Measurements from ENCODE around the gene GPD1L.

GPD1L gene

DNA sequence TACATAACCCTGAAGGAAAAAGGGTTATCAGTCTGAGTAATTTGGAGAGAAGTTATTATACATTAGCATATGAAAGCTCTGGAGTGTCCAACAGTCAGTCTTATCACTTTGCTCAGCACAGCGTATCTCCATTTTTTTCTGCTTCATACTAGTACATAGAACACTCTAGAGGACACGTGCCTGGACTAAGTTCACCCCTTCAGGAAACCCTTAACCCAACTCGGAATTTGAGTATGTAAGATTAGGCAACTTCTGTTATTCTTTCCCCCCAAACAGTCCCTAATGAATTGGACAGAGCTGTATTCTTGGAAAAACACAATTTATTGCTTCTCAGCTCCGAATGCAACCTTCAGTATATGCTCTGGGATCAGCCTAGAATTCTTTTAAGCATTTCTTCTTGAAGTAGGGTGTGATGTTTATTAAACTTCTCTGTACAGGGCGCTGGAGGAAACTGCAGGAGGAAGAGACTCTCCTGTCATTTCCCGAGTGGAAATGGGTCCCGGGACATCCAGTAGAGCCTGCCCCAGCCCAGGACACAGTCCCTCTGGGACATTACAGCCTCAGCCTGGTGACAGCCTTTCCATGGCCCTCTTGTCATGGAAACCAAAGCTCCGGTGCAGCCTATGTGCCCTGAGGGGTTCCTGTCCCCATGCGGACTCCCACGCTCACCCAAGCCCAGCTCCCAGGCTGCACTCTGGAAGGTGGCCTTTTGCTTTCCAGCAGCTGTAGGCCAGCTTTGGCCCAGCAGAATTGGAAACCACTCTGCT is 94.8 kb downstream of the GPD1L start:
- Histone ChIP-seq H2AFZ (no peak overlapping the region), H3K27me3 (ENCODE audit: control insufficient read depth, insufficient read depth, low read length) (no peaks in the 10 kb centered on the region), H3K36me3 (ENCODE audit: control insufficient read depth, insufficient read depth, low read length) (no peaks in the 10 kb centered on the region), H3K4me2 (ENCODE audit: low read length) (no peak overlapping the region), H3K27ac (peak overlapping the region; percentile 59), H3K4me1 (peaks cover 7% of the 10 kb centered on the region), H3K4me3 (ENCODE audit: low read depth, low read length) (no peak overlapping the region), H3K79me2 (no peaks in the 10 kb centered on the region), H3K9ac (no peak overlapping the region), H3K9me3 (ENCODE audit: control insufficient read depth, low read length) (no peaks in the 10 kb centered on the region)
- TF ChIP-seq, protein P1, sequence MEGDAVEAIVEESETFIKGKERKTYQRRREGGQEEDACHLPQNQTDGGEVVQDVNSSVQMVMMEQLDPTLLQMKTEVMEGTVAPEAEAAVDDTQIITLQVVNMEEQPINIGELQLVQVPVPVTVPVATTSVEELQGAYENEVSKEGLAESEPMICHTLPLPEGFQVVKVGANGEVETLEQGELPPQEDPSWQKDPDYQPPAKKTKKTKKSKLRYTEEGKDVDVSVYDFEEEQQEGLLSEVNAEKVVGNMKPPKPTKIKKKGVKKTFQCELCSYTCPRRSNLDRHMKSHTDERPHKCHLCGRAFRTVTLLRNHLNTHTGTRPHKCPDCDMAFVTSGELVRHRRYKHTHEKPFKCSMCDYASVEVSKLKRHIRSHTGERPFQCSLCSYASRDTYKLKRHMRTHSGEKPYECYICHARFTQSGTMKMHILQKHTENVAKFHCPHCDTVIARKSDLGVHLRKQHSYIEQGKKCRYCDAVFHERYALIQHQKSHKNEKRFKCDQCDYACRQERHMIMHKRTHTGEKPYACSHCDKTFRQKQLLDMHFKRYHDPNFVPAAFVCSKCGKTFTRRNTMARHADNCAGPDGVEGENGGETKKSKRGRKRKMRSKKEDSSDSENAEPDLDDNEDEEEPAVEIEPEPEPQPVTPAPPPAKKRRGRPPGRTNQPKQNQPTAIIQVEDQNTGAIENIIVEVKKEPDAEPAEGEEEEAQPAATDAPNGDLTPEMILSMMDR (IDR thresholded peaks at IDR 0.05), result no peak

DNA sequence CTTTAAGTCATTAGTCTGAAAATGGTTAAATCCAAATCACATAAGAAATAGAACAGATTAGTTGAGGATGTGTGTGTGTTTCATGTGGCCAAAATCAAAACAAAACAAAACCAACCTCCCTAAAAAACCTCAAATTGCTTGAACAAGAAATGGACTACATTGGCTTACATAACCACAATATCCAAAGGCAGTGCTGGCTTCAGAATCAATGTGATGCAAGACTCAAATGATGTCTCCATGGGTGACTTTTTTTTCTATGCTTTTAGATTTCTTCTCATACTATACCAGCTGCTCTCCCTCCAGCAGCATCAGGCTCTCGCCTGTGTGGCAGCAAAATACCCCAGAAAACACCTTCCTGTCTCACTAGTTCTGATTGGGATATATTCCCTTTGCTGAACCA is 96.1 kb downstream of the GPD1L start:
- TF ChIP-seq, protein P1 (IDR thresholded peaks at IDR 0.05), result no peak
- no peaks in the 10 kb centered on the region for H3K79me2 ChIP-seq
- no peak overlapping the region for H3K4me2 ChIP-seq (ENCODE audit: low read length)
- no peaks in the 10 kb centered on the region for H3K36me3 ChIP-seq (ENCODE audit: control insufficient read depth, insufficient read depth, low read length)
- no peaks in the 10 kb centered on the region for H3K9me3 ChIP-seq (ENCODE audit: control insufficient read depth, low read length)
- H3K9ac ChIP-seq, result no peak overlapping the region
- H3K27me3 ChIP-seq (ENCODE audit: control insufficient read depth, insufficient read depth, low read length), result no peaks in the 10 kb centered on the region
- H3K4me3 ChIP-seq (ENCODE audit: low read depth, low read length), result no peak overlapping the region
- H2AFZ ChIP-seq, result no peak overlapping the region
- H3K4me1 ChIP-seq, result no peaks in the 10 kb centered on the region
- peak overlapping the region; percentile 59 for H3K27ac ChIP-seq

DNA sequence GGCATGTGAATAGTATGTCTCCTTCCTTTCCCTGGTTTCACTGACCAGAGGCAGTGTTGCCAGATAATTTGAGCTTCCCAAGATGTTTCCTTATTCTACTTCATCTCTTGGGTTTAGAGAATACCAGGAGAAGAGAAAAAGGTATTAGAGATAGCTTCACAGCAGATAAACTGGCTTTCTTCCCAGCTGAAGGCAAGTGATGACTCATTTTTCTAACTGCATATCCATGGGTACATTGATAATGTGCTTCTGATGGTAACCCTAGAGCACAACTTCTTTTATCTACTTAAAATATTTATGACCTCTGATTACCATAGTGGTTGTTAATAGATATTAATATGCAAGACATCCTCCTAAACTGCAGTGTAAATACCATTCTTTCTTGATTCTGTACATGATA is 97.4 kb downstream of the GPD1L start:
- no peaks in the 10 kb centered on the region for H3K9me3 ChIP-seq (ENCODE audit: control insufficient read depth, low read length)
- TF ChIP-seq, protein P1 (IDR thresholded peaks at IDR 0.05), result no peak
- H3K27ac ChIP-seq, result no peak overlapping the region
- no peaks in the 10 kb centered on the region for H3K36me3 ChIP-seq (ENCODE audit: control insufficient read depth, insufficient read depth, low read length)
- no peak overlapping the region for H3K9ac ChIP-seq
- no peak overlapping the region for H2AFZ ChIP-seq
- no peak overlapping the region for H3K4me2 ChIP-seq (ENCODE audit: low read length)
- no peaks in the 10 kb centered on the region for H3K79me2 ChIP-seq
- no peak overlapping the region for H3K4me3 ChIP-seq (ENCODE audit: low read depth, low read length)
- H3K27me3 ChIP-seq (ENCODE audit: control insufficient read depth, insufficient read depth, low read length), result no peaks in the 10 kb centered on the region
- no peaks in the 10 kb centered on the region for H3K4me1 ChIP-seq

DNA sequence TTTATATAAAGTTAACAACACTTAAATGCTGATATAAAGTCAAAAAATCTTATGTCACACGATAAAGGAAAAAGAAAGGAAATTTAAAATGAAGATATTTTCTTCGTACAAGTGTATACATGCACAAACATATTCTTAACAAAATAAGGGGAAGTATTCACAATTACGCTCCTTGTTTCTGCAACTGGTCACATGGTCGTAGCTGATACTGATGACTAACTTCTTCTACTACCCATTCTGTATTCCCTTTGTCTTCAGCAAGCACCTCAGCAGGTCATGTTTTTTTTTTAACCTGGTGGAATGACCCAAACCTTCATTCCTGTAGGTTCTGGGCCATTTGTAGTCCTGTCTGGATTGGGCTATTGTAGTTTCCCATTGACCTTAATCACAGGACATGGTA is 102.0 kb downstream of the GPD1L start:
- Histone ChIP-seq H3K4me3 (ENCODE audit: low read depth, low read length) (no peak overlapping the region), H3K9ac (no peak overlapping the region), H3K9me3 (ENCODE audit: control insufficient read depth, low read length) (no peaks in the 10 kb centered on the region), H3K4me2 (ENCODE audit: low read length) (no peak overlapping the region), H3K27me3 (ENCODE audit: control insufficient read depth, insufficient read depth, low read length) (no peaks in the 10 kb centered on the region), H3K79me2 (no peaks in the 10 kb centered on the region), H2AFZ (no peak overlapping the region), H3K27ac (no peak overlapping the region), H3K4me1 (no peaks in the 10 kb centered on the region), H3K36me3 (ENCODE audit: control insufficient read depth, insufficient read depth, low read length) (no peaks in the 10 kb centered on the region)
- TF ChIP-seq, protein P1 (IDR thresholded peaks at IDR 0.05), result no peak

DNA sequence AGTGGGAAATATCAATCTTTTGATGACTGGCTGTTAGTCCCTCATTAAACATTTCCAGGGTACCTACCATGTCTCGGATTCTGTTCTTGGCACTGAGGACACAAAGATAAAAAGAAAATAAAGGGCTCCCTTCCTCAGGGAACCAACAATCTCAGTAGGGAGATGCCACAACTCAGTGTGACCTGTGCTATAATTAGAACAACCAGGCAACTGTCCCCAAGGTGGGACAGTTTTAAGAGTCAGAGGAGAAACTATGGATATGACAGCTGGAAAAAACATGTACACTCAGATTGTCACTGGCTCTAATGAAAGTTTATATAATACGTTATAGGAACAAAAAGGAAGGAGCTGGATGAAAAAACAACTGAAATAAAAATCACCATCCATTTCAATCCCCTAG is 108.8 kb downstream of the GPD1L start:
- TF ChIP-seq, protein P1 (IDR thresholded peaks at IDR 0.05), result no peak
- H3K9me3 ChIP-seq (ENCODE audit: control insufficient read depth, low read length), result no peaks in the 10 kb centered on the region
- H3K36me3 ChIP-seq (ENCODE audit: control insufficient read depth, insufficient read depth, low read length), result no peaks in the 10 kb centered on the region
- no peak overlapping the region for H3K4me3 ChIP-seq (ENCODE audit: low read depth, low read length)
- no peak overlapping the region for H3K27ac ChIP-seq
- H2AFZ ChIP-seq, result no peak overlapping the region
- no peaks in the 10 kb centered on the region for H3K4me1 ChIP-seq
- H3K4me2 ChIP-seq (ENCODE audit: low read length), result no peak overlapping the region
- H3K9ac ChIP-seq, result no peak overlapping the region
- no peaks in the 10 kb centered on the region for H3K27me3 ChIP-seq (ENCODE audit: control insufficient read depth, insufficient read depth, low read length)
- H3K79me2 ChIP-seq, result no peaks in the 10 kb centered on the region

All from parathyroid adenoma (tissue), 2 donors.